ENCODE measurements around the gene SLC8A1.

The SLC8A1 gene

GRCh38 chr2:40227210-40227609 is 224.7 kb downstream of the SLC8A1 start:
- in situ Hi-C loops (cut with MboI; ENCODE audit: low pct_unique_long_range_greater_than_20kb, low sequenced_read_pairs) = no loop called here
- no peak for DNase-seq

DNA sequence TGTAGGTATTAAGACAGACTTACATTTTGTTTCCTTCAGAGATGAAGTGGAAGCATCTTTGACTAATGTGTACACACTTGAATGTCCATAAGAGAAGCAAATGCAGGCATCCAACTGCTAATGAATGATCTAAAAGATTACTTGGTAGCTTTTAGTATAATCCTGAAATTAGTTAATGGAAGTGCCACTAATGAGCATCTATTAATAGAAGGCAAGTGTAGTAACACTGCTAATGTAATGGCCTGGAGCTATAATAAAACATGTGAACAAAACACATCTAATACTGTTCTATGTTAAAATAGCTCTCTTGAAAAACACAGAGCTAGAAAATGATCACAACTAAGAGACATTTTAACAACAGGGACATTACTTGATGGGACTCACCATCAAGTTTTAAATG is 225.3 kb downstream of the SLC8A1 start:
- in situ Hi-C loops (cut with MboI; ENCODE audit: low pct_unique_long_range_greater_than_20kb, low sequenced_read_pairs) = no loop called here
- DNase-seq = no peak

DNA sequence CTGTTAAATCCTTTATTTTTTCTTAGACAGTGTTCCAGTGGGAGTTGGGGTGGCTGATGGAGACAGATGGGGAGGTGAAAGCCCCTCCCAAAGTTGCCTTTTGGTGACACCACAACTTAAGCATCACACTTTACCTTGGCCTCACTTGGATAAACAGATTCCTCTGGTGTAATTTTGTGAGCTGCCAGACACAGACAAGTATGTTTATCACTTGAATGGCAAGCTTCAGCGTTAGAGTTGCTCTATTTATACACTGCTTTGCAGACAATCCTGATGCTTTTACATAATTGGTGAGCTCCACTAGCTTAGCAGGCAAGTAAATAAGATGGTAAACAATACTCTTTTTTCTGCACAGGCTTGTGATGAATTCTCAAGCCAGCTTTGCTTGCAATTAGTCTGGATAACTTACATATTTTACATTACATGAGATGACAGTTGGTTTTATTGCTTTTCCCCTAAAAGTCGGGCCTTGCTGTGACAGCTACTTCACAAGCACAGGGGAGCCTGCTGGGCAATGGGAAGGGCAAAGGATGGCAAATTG is 226.2 kb downstream of the SLC8A1 start:
- in situ Hi-C loops (cut with MboI; ENCODE audit: low pct_unique_long_range_greater_than_20kb, low sequenced_read_pairs) = no loop called here
- DNase-seq = no peak

DNA sequence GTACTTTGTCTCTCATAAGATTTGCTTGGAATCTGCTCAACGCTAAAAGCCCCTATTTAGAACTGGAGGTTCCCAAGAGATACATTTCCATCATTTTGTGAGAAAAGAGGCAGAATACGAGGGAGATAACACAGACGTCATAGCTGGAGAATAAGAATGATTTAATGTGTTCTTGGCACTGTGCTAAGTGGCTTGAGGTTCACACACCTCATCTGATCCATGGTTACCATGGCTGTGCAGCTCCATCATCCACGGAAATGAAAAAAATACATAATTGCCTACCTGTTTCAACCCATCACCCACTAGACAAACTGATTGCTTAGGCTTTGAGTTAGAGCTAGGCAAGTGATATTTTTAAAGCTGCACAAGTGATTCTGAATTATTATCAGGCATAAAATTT is 227.6 kb downstream of the SLC8A1 start:
- in situ Hi-C loops (cut with MboI; ENCODE audit: low pct_unique_long_range_greater_than_20kb, low sequenced_read_pairs) = no loop called here
- no peak for DNase-seq

GRCh38 chr2:40220177-40220925 is 231.5 kb downstream of the SLC8A1 start:
- in situ Hi-C loops (cut with MboI; ENCODE audit: low pct_unique_long_range_greater_than_20kb, low sequenced_read_pairs) = no loop called here
- DNase-seq = no peak

GRCh38 chr2:40219141-40219540 is 232.7 kb downstream of the SLC8A1 start:
- in situ Hi-C loops (cut with MboI; ENCODE audit: low pct_unique_long_range_greater_than_20kb, low sequenced_read_pairs) = no loop called here
- DNase-seq = no peak

- in situ Hi-C loops (cut with MboI; ENCODE audit: low pct_unique_long_range_greater_than_20kb, low sequenced_read_pairs) = no loop called here
- DNase-seq = no peak
Observed at GRCh38 chr2:40218679-40219078, 233.2 kb downstream of the SLC8A1 start.

DNA sequence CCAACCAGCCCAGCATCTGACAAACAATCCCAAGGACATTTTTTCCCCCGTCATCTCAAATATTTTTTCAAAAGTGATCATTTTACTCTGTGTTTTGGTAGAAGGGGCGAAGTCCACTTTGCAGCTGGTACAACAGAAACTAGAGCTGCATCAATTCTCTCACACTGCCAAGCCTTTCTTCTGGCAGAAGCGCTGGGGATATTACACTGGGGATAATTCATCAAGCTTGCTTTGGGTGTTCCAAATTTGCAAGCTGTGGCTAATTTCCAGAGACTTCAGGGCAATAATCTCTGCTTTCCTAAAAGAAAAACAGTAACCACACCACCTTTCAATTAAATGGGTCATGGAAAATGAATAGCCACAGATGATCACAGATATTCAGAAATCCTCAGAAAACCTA is 238.3 kb downstream of the SLC8A1 start:
- in situ Hi-C loops (cut with MboI; ENCODE audit: low pct_unique_long_range_greater_than_20kb, low sequenced_read_pairs) = no loop called here
- DNase-seq = no peak

GRCh38 chr2:40213071-40213470 is 238.8 kb downstream of the SLC8A1 start:
- no peak for DNase-seq
- in situ Hi-C loops (cut with MboI; ENCODE audit: low pct_unique_long_range_greater_than_20kb, low sequenced_read_pairs) = no loop called here

GRCh38 chr2:40210968-40211353 is 240.9 kb downstream of the SLC8A1 start:
- in situ Hi-C loops (cut with MboI; ENCODE audit: low pct_unique_long_range_greater_than_20kb, low sequenced_read_pairs) = no loop called here
- no peak for DNase-seq

GRCh38 chr2:40210344-40210967 is 241.4 kb downstream of the SLC8A1 start:
- no peak for DNase-seq
- in situ Hi-C loops (cut with MboI; ENCODE audit: low pct_unique_long_range_greater_than_20kb, low sequenced_read_pairs) = no loop called here

DNA sequence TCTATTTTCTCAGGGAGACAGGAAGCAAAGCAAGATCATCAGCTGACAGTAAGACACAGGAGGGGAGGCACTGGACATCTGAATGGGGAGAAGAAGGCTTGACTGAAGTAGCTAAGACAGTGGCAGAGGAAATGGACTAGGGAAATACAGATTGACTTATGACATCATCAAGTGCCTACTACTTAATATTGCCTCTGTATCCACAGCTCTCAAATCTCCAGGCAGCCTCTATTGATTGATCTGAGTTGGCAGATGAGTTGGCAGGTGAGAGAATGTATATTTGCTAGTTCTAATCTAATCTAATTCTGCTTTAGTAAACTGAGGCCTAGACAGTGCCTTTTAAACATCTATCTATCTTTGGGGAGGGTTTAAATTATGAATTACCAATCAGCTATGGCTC is 242.1 kb downstream of the SLC8A1 start:
- no peak for DNase-seq
- in situ Hi-C loops (cut with MboI; ENCODE audit: low pct_unique_long_range_greater_than_20kb, low sequenced_read_pairs) = no loop called here

DNA sequence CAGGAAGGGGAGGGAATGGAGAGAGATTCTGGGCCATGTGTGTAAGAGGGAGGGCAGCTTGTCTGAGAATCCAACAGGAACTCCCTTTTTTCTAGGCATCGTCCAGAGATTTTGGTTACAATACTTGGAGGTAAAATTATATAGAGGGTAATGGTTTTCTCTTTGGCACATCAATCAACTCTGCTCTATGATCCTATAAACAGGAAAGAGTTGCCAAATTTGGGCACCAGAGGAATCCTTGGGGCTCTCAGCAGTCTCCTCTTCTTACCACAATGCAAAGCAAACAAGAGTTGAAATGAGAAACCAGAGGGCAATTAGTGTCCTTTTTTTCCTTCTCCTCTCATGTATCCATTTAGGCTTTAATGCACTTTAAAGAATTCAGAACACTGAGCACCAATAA is 243.4 kb downstream of the SLC8A1 start:
- in situ Hi-C loops (cut with MboI; ENCODE audit: low pct_unique_long_range_greater_than_20kb, low sequenced_read_pairs) = no loop called here
- no peak for DNase-seq

GRCh38 chr2:40204268-40204667 is 247.6 kb downstream of the SLC8A1 start:
- no peak for DNase-seq
- in situ Hi-C loops (cut with MboI; ENCODE audit: low pct_unique_long_range_greater_than_20kb, low sequenced_read_pairs) = no loop called here

GRCh38 chr2:40202798-40203400 is 249.0 kb downstream of the SLC8A1 start:
- in situ Hi-C loops (cut with MboI; ENCODE audit: low pct_unique_long_range_greater_than_20kb, low sequenced_read_pairs) = no loop called here
- DNase-seq = no peak

DNA sequence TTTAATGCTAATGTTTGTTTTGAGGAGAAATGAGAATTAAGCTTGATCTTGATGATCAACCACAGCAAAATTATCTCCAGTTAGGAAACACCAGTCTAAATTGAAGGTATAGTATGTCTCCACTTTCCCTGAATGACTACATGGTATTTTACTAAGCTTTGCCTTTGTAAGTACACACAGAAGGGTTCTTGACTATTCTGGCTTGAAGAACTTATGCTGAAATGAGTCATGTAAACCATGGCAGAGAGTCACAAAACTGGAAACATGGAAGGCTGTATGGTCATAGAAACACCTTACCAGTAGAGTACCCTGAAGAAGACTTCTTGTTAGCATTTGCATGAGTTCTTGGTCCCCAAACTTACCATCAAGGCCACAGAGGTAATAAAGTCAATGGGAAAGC is 250.5 kb downstream of the SLC8A1 start:
- in situ Hi-C loops (cut with MboI; ENCODE audit: low pct_unique_long_range_greater_than_20kb, low sequenced_read_pairs) = no loop called here
- no peak for DNase-seq

DNA sequence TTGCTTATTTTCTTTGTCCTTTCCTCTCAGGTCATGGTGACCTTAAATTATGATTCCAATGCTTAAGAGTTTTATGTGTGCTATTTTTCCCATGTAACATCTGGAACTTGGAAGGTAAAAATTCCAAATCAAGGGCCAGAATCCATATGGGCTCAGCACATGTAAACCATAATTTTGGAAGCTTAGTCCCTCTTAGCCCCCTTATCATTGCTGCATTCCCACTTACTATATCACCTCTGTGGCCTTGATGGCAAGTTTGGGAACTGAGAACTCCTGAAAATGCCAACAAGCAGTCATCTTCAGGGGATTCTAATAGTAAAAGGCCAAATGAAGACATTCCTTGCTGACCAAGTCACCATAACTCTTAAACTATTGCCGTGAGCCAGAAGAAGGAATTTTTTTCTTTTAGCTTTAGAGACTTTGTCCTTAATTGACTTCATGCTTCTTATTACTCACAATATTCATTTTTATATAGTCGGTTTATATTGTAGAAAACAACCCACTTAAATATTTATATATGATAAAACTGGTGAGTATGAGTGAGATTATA is 251.4 kb downstream of the SLC8A1 start:
- no peak for DNase-seq
- in situ Hi-C loops (cut with MboI; ENCODE audit: low pct_unique_long_range_greater_than_20kb, low sequenced_read_pairs) = no loop called here

- in situ Hi-C loops (cut with MboI; ENCODE audit: low pct_unique_long_range_greater_than_20kb, low sequenced_read_pairs) = no loop called here
- DNase-seq = no peak
Observed at GRCh38 chr2:40199771-40200170, 252.1 kb downstream of the SLC8A1 start.

DNA sequence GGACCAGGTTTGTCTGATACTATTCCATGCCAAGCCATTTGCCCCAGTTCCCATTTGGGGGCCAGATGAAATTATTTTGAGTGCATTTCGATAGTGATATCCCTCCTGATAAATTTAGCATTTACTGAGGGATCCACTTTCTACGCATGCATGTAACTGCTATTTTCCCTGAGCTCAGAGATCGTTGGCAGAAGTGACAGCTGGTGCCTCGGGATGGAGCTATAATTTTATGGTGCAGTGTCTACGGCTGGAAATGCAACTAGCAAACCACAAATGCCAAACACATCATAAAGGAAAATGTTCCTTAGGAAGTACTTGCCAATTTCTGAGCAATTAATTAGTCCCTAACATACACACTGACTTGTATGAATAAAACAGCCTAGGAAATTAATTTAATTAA is 254.8 kb downstream of the SLC8A1 start:
- in situ Hi-C loops (cut with MboI; ENCODE audit: low pct_unique_long_range_greater_than_20kb, low sequenced_read_pairs) = no loop called here
- DNase-seq = no peak

GRCh38 chr2:40193670-40194026 is 258.2 kb downstream of the SLC8A1 start:
- in situ Hi-C loops (cut with MboI; ENCODE audit: low pct_unique_long_range_greater_than_20kb, low sequenced_read_pairs) = no loop called here
- DNase-seq = no peak

Data from KBM-7 (cell line).